ENCODE data around the gene TIGD1.

TIGD1 gene

DNA sequence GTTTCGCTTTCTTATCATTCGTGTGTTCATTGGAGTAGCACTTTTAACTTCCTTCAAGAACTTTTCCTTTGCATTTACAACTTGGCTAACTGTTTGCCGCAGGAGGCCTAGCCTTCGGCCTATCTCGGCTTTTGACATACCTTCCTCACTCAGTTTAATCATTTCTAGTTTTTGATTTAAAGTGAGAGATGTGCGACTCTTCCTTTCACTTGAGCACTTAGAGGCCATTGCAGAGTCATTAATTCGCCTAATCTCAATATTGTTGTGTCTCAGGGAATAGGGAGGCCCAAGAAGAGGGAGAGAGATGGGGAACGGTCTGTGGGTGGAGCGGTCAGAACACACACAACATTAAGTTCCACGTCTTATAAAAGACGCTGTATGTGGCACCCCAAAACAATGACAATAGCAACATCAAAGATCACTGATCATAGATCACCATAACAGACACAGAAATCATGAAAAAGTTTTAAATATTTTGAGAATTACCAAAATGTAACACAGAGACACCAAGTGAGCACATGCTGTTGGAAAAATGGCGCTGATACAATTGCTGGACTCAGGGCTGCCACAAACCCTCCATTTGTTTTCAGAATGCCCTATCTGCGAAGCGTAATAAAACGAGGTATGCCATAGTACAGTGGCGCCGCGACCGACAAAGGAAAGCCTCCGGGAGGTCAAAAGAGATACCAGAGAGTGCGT lies 553 bp downstream of the TIGD1 start:
- no peak for TF ChIP-seq GATA2 (IDR thresholded peaks at IDR 0.05; ENCODE audit: low read depth, low read length)

DNA sequence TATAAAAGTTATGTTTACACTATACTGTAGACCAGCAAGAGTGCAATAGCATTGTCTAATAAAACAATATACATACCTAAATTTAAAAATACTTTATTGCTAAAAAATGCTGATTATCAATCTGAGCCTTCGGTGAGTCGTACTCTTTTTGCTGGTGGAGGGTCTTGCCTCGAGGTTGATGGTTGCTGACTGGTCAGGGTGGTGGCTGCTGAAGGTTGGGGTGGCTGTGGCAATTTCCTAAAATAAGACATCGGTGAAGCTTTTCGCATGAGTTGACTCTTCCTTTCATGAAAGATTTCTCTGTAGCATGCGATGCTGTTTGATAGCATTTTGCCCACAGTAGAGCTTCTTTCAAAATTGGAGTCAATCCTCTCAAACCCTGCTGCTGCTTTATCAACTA lies 2.4 kb downstream of the TIGD1 start:
- TF ChIP-seq GATA3 (IDR thresholded peaks at IDR 0.05; ENCODE audit: low read depth, low read length), result no peak

DNA sequence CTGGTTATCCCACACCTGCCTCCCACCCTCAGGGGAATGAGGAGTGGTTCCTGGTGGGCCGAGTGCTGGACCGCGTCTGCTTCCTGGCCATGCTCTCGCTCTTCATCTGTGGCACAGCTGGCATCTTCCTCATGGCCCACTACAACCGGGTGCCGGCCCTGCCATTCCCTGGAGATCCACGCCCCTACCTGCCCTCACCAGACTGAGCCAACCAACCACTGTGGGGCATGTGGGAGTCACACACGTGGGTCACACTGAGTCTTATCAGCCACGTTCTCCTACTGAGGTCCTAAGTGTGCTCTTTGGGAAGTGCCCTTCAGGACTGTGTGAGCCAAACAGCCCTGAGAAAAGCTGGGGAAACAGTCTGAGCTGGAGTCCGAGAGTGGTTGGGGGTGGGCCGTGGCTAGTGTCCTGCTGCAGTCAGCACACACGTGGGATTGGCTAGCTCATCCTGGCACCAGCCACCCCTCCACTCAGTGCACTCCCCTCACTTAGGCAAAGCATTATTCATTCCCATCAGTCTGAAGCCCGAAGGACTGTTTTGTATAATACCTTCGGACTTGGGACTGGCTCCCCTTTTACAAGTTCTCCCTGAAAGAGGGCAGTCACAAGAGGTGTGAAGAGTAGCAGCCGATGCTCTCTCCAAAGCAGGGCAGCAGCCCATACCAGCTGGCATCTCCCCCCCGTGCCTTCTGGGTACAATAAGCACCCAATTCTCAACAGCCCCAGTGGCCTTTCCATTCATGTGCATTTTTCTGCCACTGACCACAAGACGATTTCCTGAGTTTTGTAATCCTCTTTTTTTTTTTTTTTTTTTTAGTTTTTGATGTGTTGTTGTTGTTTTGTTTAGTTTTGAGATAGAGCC lies 4.6 kb downstream of the TIGD1 start:
- TF ChIP-seq GATA2 (IDR thresholded peaks at IDR 0.05; ENCODE audit: low read depth, low read length) (no peak), GATA3 (IDR thresholded peaks at IDR 0.05; ENCODE audit: low read depth, low read length) (no peak)

DNA sequence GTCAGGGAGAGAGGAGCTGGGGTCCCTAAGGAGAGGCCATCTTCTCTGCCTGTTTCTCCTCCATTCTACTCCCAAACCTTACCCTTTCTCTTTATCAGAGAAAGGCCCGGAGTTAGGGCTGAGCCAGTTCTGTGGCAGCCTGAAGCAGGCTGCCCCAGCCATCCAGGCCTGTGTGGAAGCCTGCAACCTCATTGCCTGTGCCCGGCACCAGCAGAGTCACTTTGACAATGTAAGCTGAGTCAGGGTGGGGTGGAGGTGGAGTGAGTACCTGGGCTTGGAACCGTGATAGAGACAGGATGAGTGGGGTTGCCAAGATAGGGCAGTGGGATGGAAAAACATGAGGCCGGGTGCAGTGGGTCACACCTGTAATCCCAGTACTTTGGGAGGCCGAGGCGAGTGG lies 5.7 kb downstream of the TIGD1 start:
- no peak for TF ChIP-seq GATA3 (IDR thresholded peaks at IDR 0.05; ENCODE audit: low read depth, low read length)
- TF ChIP-seq GATA2 (IDR thresholded peaks at IDR 0.05; ENCODE audit: low read depth, low read length), result no peak

DNA sequence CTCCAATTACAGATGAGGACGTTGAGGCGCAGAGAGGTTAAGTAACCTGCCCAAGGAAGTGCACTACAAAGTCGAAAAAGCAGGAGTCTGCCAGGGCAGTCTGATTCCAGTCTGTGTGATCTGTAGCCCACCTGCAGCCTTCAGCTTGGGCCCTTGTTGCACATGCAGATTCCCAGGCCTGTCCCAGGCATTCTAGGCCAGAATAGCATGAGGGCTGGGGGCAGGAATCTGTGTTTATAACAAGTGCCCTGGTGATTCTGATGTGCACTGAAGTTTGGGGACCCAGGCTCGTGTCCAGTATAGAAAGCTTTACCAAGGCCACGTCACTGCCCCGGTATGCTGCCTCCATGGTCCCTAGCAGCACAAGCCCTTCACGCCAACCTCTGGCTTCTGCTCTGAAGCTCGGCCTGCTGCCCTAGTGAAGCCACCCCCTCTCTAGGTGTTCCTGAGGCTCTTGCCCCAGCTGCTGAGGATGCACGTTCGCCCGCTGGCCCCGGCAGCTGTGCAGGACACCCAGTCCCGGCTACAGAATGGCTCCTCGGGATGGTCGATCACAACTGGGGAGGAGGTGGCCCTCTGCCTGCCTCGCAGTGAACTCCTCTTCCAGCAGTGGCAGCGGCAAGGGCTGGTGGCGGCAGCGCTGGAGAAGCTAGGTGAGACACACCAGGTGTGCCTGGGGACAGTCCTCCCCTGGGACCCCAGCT lies 6.3 kb downstream of the TIGD1 start:
- TF ChIP-seq GATA2 (IDR thresholded peaks at IDR 0.05; ENCODE audit: low read depth, low read length) (no peak), GATA3 (IDR thresholded peaks at IDR 0.05; ENCODE audit: low read depth, low read length) (no peak)

DNA sequence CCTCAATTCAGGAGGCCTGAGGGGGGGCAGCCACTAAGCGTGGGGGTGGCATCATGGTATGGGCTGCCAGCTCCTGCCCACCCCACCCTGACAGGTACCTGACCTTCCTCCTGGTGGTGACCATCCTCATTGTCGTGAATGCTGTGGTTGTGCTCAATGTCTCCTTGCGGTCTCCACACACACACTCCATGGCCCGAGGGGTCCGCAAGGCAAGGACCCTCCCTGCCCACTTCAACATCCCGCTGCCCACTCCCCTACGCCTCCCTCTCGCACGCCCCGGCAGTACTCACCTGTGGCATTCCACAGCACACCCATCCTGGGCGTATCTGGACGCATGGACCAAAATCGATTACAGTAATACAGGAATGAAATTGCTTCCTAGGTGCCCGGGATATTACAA lies 6.9 kb downstream of the TIGD1 start:
- TF ChIP-seq GATA2 (IDR thresholded peaks at IDR 0.05; ENCODE audit: low read depth, low read length), result no peak
- TF ChIP-seq GATA3 (IDR thresholded peaks at IDR 0.05; ENCODE audit: low read depth, low read length), result no peak

DNA sequence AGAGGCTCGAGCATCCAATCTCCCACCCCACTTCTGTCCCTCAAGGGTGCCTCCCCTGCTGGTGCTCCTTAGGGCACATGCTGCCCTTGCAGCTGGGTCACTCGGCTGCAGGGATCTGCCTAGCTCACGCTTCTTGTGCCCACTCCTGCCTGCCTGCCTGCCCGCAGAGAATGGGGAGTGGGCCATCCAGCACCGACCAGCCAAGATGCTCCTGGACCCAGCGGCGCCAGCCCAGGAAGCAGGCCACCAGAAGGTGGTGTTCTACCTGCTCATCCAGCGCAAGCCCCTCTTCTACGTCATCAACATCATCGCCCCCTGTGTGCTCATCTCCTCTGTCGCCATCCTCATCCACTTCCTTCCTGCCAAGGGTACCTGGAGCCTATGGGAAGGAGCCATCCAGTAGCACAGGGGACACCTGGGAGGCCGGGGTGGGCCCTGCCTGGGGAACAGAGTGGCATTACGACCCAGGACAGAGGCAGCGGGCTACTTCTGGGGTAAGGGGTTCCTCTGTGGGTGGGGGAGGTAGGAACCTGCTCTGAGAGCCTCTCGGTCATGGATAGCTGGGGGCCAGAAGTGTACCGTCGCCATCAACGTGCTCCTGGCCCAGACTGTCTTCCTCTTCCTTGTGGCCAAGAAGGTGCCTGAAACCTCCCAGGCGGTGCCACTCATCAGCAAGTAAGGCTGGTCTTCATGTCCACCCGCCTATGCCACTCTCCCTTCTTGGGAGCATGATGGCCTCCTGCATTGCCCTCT lies 7.5 kb downstream of the TIGD1 start:
- no peak for TF ChIP-seq GATA3 (IDR thresholded peaks at IDR 0.05; ENCODE audit: low read depth, low read length)
- no peak for TF ChIP-seq GATA2 (IDR thresholded peaks at IDR 0.05; ENCODE audit: low read depth, low read length)

DNA sequence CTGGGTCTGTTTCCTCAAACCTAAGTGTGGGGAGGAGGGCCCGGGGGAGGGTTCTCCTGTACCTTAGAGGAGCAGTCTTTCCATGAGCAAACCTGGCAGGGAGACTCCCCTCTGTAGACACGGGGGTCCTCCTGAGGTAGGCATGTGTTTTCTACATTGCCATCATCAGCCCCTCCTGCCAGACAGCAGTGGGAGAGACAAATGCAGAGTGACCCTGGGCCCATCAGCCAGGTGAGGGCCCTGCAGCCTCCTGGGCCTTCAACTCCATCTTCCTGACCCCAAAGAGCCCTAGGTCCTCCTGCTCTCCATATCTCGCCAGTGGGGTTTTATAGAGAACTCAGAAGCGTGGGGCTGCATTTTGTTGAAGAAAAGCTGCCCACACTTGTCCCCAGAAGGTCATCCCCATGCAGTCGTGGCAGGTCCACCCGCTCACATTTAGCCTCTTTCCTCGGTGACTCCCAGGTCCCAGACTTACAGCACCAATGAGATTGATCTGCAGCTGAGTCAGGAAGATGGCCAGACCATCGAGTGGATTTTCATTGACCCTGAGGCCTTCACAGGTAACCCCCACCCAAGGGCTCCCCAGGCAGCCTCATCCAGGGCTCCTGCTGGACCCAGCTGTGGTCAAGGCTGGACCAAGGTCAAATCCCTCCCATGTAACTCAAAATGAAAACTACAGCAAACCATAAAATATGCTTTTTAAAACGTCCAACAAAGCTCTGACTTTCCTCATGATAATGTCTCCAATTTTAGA lies 8.2 kb downstream of the TIGD1 start:
- TF ChIP-seq GATA2 (IDR thresholded peaks at IDR 0.05; ENCODE audit: low read depth, low read length) (no peak), GATA3 (IDR thresholded peaks at IDR 0.05; ENCODE audit: low read depth, low read length) (no peak)

DNA sequence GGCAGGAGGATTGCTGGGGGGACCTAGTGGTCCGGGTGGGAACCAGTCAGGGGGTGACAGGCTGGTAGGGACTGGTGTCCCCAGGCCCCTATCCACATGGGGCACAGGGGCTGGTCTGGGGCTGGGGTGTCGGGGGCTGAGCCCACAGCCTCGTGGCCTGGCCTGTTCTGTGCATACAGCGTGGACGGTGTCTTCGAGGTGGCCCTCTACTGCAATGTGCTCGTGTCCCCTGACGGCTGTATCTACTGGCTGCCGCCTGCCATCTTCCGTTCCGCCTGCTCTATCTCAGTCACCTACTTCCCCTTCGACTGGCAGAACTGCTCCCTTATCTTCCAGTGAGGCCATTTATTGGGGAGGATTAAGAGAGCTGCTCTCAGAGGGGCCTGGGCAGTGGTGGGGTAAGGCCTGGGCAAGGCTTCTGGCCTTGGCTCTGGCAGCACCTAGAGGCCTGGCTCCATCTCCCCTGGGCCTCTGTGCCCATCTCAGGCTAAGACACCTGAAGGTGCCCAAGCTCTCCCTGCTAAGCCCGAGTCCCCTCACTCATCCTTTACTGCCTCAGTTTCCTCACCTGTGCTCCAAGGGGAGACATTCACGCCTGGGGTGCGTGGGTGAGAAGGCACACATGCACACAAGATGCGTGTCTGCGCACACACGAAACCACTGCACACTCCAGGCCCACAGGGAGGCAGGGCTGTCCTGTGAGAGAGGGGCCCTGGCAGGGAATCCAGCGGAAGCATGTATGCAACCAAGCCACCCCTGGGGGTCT lies 9.0 kb downstream of the TIGD1 start:
- TF ChIP-seq GATA2 (IDR thresholded peaks at IDR 0.05; ENCODE audit: low read depth, low read length) (no peak), GATA3 (IDR thresholded peaks at IDR 0.05; ENCODE audit: low read depth, low read length) (no peak)

DNA sequence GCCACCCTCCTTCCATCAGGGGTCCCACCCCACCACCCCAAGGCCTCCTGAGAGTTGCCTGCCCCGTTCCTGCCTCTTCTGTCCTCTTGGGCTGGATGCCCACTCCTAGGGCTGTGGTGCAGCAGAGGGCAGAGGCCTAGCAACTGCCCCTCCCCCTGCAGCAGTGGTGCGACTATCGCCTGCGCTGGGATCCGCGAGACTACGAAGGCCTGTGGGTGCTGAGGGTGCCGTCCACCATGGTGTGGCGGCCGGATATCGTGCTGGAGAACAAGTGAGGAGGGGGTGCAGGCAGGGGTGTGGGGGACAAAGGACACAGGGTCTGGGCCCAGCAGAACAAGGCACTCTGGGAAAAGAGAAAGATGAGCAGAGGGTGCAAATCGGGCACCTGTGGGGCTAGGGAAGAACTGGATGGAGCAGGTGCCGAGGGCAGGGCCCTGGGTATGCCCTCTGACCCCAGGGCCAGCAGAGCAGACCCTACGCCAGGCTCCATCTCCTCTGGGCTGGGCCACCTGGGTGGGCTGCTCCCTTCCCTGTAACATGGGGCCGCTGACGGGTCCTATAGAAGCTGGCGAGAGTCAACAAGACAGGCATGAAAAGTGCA lies 9.8 kb downstream of the TIGD1 start:
- no peak for TF ChIP-seq GATA3 (IDR thresholded peaks at IDR 0.05; ENCODE audit: low read depth, low read length)
- TF ChIP-seq GATA2 (IDR thresholded peaks at IDR 0.05; ENCODE audit: low read depth, low read length), result no peak

DNA sequence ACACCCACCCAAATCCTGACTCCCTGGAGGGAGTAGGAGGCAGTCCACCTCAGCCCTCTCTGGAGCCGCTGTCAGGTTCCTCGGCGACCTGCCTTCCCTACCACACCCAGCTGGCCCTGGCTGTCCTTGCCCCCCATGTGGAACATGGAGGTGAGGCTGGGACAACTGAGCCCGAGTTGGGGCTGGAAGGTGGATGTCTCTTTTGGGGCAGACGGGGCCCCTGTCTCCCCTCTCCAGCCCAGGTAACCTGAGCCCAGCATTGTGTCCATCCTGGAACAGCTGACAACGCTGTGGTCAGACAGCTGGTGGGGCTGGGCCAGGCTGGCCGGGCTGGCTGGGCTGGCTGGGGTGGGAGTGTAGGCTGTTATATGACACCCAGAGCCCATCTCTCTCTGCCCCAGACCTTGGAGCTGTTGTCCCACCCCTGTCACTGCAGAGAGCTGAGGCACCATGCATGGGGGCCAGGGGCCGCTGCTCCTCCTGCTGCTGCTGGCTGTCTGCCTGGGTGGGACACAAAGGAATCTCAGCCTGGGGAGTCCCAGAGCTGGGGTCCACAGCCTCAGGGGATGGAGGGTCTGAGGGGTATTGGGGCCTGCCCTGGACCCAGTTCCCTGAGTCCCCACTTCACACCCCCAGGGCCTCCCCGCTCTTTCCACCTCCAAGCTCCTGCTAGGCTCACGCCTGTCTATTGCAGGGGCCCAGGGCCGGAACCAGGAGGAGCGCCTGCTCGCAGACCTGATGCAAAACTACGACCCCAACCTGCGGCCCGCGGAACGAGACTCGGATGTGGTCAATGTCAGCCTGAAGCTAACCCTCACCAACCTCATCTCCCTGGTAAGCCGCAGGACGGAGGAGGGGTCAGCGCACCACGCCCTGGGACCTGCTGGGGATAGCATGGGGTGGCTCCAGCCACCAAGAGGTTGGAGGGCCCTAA lies 10.8 kb downstream of the TIGD1 start, which contains the start of gene CHRNG:
TSS of gene CHRNG (plus strand) at position 395 of the 934 bp plus-strand sequence. CDS start at position 451, 56 bp downstream.
- TF ChIP-seq GATA2 (IDR thresholded peaks at IDR 0.05; ENCODE audit: low read depth, low read length) (no peak), GATA3 (IDR thresholded peaks at IDR 0.05; ENCODE audit: low read depth, low read length) (no peak)
